Cerebellar nuclear complex (tissue), 1 donor: ENCODE data around the gene PALB2.

Experiments
- DNase-seq, 2 experiments: peaks; one replicate each; lab custom pipeline; 2025; lab: John Stamatoyannopoulos, UW

PALB2 gene

GRCh38 chr16:23581764-23582163, 59.3 kb downstream of the PALB2 start:
- no peak for DNase-seq

DNA sequence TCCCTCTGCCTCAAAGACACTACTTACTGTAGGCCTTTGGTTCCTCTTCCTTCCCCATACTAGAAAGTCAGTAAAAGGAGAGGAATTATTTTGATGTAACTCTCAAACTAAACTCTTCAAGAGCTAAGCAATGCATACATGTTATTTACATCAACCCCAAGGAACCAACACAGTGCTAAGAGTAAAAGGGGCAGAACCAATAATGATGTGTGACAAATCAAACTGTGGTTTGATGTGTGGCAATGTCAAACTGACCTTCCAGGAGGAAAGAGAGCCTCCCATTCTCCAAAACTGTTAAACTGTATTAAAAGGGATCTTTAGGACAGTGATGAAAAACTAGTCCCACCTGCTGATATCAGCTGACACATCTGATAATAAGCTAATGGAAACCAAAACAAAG, 60.7 kb downstream of the PALB2 start:
- no peak for DNase-seq

DNA sequence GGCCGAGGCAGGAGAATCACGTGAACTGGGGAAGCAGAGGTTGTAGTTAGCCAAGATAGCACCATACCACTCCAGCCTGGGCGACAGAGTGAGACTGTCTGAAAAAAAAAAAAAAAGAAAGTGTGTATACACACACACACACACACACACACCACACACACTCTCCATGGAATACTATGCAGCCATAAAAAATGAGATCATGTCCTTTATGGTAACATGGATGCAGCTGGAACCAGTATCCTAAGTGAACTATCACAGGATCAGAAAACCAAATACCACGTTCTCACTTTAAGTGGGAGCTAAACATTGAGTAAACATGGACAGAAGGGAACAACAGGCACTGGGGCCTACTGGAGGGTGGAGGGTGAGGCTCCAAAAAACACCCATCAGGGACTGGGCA, 61.7 kb downstream of the PALB2 start:
- DNase-seq = no peak

DNA sequence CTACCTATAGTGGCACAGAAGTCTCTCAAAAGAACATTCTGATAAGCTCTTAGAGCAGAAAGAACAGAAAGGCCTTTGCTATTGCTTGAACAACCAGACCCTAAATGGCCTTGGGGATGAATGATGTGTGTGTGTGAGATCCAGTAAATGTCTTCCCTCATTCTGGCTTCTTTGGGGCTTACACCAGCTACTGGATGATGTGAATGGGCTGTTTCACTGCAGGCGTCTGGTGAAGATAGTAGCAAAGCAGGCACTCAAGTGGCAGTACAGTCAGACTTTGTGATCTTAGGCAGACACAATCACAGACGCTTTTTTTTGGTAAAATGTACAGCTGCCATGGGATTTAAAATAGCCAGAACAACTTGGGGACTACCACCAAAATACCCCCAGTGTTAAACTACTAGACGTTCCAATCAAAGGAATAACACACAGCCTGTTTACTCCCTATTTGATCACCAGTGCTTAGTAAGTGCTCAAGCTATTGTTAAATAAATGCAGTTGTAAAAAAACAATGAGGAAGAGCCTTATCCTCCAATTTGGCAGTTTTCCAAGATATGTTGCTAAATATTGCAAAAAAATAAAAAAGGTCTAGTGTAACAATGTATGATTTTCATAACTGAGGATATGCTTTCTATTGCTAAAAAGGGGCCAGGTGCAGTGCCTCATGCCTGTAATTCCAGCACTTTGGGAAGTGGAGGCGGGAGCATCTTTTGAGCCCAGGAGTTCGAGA, 62.8 kb downstream of the PALB2 start:
- DNase-seq = no peak

GRCh38 chr16:23577493-23577892, 63.6 kb downstream of the PALB2 start:
- DNase-seq = no peak

- DNase-seq = no peak
These were observed 65.3 kb downstream of the PALB2 start for GRCh38 chr16:23575834-23576233.

- DNase-seq = no peak
These were observed 67.3 kb downstream of the PALB2 start for GRCh38 chr16:23573817-23574216.

- DNase-seq = no peak
These were observed 68.7 kb downstream of the PALB2 start for GRCh38 chr16:23572394-23572793.

DNA sequence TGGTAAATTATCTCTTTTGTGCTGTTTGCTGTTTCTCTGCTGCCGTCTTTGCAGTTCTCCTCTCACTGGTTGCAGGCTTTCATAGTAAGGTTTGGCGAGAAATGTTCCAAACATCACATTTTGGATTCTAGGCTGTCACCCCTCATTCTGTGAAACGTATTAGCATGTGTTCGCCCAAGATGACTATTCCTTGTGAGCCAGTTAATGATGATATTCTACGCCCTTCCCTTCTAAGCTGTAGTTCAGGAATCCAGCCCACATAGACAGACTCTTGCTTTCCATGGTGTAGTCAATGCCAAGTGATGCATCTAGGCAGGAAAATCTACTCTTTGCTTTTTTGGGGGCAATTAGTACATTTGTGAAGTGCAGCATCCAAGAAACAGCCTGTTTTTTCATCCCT, 69.2 kb downstream of the PALB2 start:
- DNase-seq = no peak

- DNase-seq = no peak
These were observed 70.0 kb downstream of the PALB2 start for GRCh38 chr16:23570992-23571632.

DNA sequence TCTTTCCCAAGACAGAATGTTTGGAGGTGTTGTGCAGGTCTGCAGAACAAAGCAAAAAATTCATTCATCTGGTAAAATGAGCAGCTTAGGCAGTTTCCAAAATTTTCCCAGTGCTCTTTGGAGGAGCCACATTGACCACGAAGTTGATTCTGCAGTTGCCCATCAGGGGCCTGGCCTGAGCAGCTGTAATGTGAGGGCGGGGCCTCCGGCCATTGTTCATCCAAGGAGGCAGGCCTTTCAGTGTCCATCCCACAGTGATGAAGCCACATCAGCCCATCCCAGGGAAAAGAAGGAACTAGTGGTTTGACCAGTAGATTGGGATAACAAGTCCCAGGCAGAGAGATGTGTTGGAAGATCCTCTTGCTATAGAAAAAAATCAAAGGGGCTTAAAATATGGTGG, 73.5 kb downstream of the PALB2 start:
- DNase-seq = no peak

DNA sequence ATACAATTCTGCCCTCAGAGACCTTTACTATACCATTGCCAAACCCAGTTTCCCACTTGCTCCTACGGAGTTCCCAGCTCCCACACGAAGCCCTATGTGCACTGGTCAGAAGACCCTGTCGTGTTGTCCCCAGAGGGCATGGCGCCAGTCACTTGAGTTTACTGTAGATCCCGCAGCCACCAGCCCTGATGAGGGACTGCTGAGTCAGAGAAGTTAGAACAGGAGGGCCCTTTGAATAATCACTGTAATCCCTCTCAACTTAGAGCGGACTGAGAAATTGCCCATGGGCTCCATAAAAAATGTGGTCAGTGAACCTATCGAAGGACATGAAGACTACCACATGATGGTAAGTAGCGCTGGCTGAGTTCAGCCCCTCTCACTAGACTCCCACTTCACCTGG, 74.4 kb downstream of the PALB2 start:
- no peak for DNase-seq

- DNase-seq = no peak
These were observed 76.3 kb downstream of the PALB2 start for GRCh38 chr16:23564575-23565363.

- DNase-seq = no peak
These were observed 77.9 kb downstream of the PALB2 start for GRCh38 chr16:23563186-23563585.

GRCh38 chr16:23562505-23562904, 78.6 kb downstream of the PALB2 start:
- no peak for DNase-seq

- DNase-seq = no peak
These were observed 79.5 kb downstream of the PALB2 start for GRCh38 chr16:23561586-23561985.

GRCh38 chr16:23557779-23558702, 83.1 kb downstream of the PALB2 start:
- no peak for DNase-seq

DNA sequence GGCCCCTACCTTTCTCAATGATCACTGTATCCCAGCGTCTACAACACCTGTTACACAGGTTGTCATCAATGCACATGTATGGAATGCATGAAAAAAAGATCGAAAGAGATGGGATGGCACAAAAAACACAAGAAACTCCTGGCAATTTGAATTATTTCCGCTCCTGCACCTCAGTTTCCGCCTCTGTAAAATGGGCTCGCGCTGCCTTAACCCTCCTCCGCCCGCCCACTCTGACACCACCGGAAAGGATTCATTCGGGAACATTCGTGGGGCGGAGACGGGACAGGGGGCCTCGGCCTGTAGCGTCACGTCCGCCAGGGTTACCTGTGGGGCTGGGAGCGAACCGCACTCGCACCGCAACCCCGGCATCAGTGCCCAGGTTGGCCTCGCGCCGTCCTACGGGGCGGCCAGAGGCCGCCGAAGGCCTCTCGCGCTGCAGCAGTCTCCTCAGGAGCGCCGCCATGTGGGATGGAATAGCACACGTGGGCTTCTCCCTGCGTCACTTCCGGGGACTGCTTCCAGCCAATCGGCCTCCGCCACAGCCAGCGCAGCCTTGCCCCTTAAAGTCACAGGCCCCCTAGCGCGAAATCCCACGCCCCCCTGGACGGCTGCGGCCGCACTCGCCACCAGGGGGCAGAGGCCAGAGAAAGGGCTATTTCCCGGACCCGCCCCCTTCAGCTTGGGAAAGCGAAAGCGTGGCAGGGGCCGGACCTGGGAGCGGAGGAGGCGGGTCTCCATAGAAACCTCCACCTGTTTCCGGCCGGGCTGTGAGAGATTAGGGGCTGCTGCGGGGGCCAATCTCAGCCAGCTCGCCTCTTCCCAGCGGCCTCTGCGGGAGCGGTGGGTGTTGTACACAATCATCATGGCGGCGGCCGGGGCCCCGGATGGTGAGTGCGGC, 84.0 kb downstream of the PALB2 start, which contains the start of the genes EARS2 and UBFD1:
TSS of gene EARS2 (minus strand) at position 470 of the 898 bp plus-strand sequence. CDS start at position 463, 7 bp downstream.
TSS of gene UBFD1 (plus strand) at position 847 of the 898 bp plus-strand sequence. CDS start at position 863, 16 bp downstream.
- DNase-seq = peak in 1 of 2 experiments; percentile 85

DNA sequence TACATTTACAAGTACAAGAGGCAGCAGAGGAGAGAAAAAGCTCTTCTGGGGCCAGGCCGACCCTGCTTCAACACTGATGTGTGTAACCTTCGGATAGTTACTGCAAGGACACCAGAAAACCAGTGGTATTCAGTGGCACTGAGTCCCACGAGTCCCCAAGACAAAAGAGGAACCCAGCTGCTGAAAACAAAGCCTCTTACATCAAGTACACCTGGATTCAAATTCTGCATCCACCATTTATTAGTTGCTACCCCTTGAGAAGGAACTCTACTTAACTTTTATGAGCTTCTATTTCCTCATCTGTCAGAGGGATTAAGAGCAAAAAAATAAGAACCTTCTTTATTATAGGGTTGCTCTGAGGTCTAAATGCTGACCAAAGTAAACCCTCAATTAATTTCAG, 86.6 kb downstream of the PALB2 start:
- no peak for DNase-seq
